ENCODE results near the gene PLAC1.

- TF ChIP-seq CTCF (IDR thresholded peaks at IDR 0.05; ENCODE audit: insufficient read depth, low read length) (no peak), POLR2AphosphoS5 (IDR thresholded peaks at IDR 0.05; ENCODE audit: low read depth) (no peak), SPI1 (IDR thresholded peaks at IDR 0.05; ENCODE audit: borderline replicate concordance, low read depth) (no peak)
These were observed 37.7 kb upstream of the PLAC1 start for GRCh38 chrX:134695999-134696398.
